CD4-positive, alpha-beta memory T cell (primary cell): Measurements from ENCODE around the gene BCL6. TPM values are rescaled to one million over a fixed set of nuclear protein-coding genes. Genes with fewer than 3 reads are reported as not detected.

ENCODE experiments used
- CTCF ChIA-PET: fragments of 350-600 bp; sonication (Branson Sonifier 250); formaldehyde crosslinking; loops from one replicate; lab custom pipeline; 2021; ENCODE audit warnings: inconsistent platforms; ENCODE audit not compliant: partially characterized antibody; lab: Charles Lee
- POLR2A ChIA-PET: fragments of 350-600 bp; sonication (Branson Sonifier 250); formaldehyde crosslinking; loops from one replicate; lab custom pipeline; 2021; ENCODE audit not compliant: partially characterized antibody; lab: Charles Lee
- DNase-seq, 5 donors: peaks; one replicate each; pipeline versions ENCODE4 v3.0.0 to v3.0.0-alpha.2; 2020 to 2022; ENCODE audit warnings: mixed read lengths in 1 of 5
- H3K27ac ChIP-seq: one replicate; pipeline ENCODE4 v1.7.0; 2013; ENCODE audit warnings: low read depth, low read length
- H3K27me3 ChIP-seq: 2 replicates; pipeline ENCODE4 v1.7.0; 2013; ENCODE audit warnings: mild to moderate bottlenecking, low read length, moderate library complexity; ENCODE audit not compliant: insufficient read depth
- H3K36me3 ChIP-seq: 2 replicates; pipeline ENCODE4 v1.7.0; 2013; ENCODE audit warnings: mild to moderate bottlenecking, low read length, moderate library complexity; ENCODE audit not compliant: insufficient read depth
- H3K4me1 ChIP-seq: 2 replicates; pipeline ENCODE4 v1.7.0; 2013; ENCODE audit warnings: mild to moderate bottlenecking, low read length, moderate library complexity; ENCODE audit not compliant: insufficient read depth
- H3K4me3 ChIP-seq, 2 donors: one replicate each; pipeline ENCODE4 v1.7.0; 2013; ENCODE audit warnings: low read length in 2 of 2, mild to moderate bottlenecking in 1 of 2
- H3K9me3 ChIP-seq, 2 donors: one replicate each; pipeline ENCODE4 v1.7.0; 2013; ENCODE audit warnings: low read length in 2 of 2, control low read depth in 1 of 2; ENCODE audit not compliant: control insufficient read depth in 1 of 2
- H3K27ac Mint-ChIP-seq, 7 donors: one replicate each; pipeline ENCODE4 v1.8.0; 2020 to 2021; ENCODE audit warnings: mixed read lengths in 7 of 7, mild to moderate bottlenecking in 6 of 7, inconsistent platforms in 3 of 7, moderate library complexity in 3 of 7
- H3K27me3 Mint-ChIP-seq, 2 donors: one replicate each; pipeline ENCODE4 v1.8.0; 2020 to 2021; ENCODE audit warnings: mixed read lengths in 2 of 2
- H3K36me3 Mint-ChIP-seq, 2 donors: one replicate each; pipeline ENCODE4 v1.8.0; 2020 to 2021; ENCODE audit warnings: mixed read lengths in 2 of 2, inconsistent platforms in 1 of 2, mild to moderate bottlenecking in 1 of 2
- H3K4me1 Mint-ChIP-seq, 4 donors: one replicate each; pipeline ENCODE4 v1.8.0; 2020 to 2021; ENCODE audit warnings: mixed read lengths in 4 of 4, mild to moderate bottlenecking in 1 of 4
- H3K4me3 Mint-ChIP-seq, 8 donors: one replicate each; pipeline ENCODE4 v1.8.0; 2020 to 2021; ENCODE audit warnings: mixed read lengths in 8 of 8, mild to moderate bottlenecking in 7 of 8, moderate library complexity in 6 of 8, inconsistent platforms in 3 of 8
- H3K9me3 Mint-ChIP-seq, 8 donors: one replicate each; pipeline ENCODE4 v1.8.0; 2020 to 2021; ENCODE audit warnings: mixed read lengths in 8 of 8, mild to moderate bottlenecking in 5 of 8, inconsistent platforms in 3 of 8, moderate library complexity in 1 of 8
- intact Hi-C: fragments of 100-400 bp; cut with micrococcal nuclease; formaldehyde crosslinking; loops from one replicate; pipeline ENCODE4 v1.15.1; 2023
- polyA plus RNA-seq, 2 donors: library from polyadenylated mRNA; unstranded; fragments of 300-500 nt; fragmentation: Illumina TruSeq; gene quantifications; one replicate each; pipeline ENCODE4 v1.2.3, GENCODE V29; 2021
- total RNA-seq, 2 experiments: library from RNA; stranded (reverse); gene quantifications; one replicate each; pipeline ENCODE4 v1.2.3, GENCODE V29; 2021

Gene BCL6
- total and polyA plus RNA-seq, 4 experiments from 2014 or later = 1.1 to 34.8 (median 16.6) TPM

DNA sequence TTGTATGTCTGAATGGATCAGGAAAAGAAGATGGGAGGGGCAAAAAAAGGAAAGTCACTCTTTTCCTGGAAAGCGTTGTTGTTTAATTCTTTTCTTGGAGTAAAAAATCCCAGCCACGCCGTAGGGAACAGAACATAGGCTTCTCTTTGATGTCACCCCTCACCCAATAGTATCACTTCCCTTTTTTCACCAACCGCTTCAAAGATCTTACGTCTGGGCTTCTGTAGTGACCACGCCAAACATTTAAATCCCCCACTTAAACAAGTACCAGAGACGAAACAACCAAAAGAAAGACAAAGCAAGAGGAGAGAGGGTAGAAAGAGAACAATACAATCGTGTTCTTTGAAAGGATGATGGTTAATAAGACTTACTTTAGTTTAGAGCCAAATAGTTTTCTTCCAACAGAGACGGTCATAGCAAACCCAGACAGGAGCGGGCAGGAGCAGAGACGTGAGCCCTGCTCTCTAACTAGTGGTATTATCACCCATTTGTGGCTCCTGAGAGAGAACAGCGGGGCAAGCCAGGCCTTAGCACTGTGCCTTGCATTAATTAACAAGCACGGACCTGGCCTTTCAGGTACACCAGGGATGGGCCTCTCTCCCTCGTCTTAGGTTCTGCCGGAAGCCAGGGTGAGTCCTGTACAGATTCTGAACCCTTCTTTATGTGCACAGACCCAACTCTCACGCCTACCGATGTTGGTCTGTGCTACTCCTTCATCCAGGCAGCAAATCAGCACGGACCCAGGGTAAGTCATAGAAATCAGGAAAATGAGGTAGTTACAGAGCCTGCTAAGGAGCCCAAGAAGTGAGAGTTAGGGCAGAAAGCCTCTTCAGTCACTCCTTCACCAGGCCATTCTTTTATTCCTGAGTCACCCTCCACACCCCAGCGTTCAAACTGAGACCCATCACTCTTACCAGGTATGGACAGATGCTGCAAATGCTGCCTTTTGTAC, 28.2 kb upstream of the BCL6 start:
- no peaks in the 10 kb centered on the region for H3K36me3 Mint-ChIP-seq
- no peak overlapping the region for H3K27ac Mint-ChIP-seq
- H3K27ac ChIP-seq = no peak overlapping the region
- no peaks in the 10 kb centered on the region for H3K9me3 Mint-ChIP-seq
- no peak overlapping the region for H3K4me3 ChIP-seq
- peaks cover 43% of the 10 kb centered on the region for H3K4me1 ChIP-seq
- DNase-seq = no peak
- POLR2A ChIA-PET = no interaction called here
- no peaks in the 10 kb centered on the region for H3K36me3 ChIP-seq
- H3K4me1 Mint-ChIP-seq = peaks cover 39 to 52% (median 44%) of the 10 kb centered on the region in 4 donors
- CTCF ChIA-PET = no interaction called here
- no peaks in the 10 kb centered on the region for H3K27me3 Mint-ChIP-seq
- no peaks in the 10 kb centered on the region for H3K9me3 ChIP-seq
- H3K27me3 ChIP-seq = no peaks in the 10 kb centered on the region
- H3K4me3 Mint-ChIP-seq = no peak overlapping the region
- intact Hi-C loops = no loop called here

DNA sequence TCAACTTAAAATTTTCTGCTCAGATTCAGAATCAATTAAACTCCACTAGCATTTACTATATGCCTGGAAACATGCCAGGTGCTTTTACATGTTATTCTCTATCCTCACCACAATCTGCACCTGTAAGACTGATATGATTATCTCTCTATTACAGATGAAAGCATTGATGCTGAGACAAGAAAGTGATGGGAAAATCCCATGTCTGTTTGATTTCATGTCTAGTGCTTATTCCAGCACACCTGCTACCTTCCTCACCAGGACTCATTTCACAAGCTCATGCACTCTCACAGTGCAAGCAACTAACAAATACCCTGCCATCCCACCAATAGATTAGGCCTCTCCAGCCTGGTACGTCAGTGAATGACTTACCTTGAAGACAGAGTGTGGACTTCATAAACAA, 25.0 kb upstream of the BCL6 start:
- peak overlapping the region; percentile 17 for H3K27ac ChIP-seq
- intact Hi-C loops = no loop called here

GRCh38 chr3:187769771-187770170, 24.5 kb upstream of the BCL6 start:
- H3K4me1 ChIP-seq = peaks cover 26% of the 10 kb centered on the region
- Mint-ChIP-seq H3K36me3 (no peaks in the 10 kb centered on the region), H3K4me3 (peak overlapping the region in 4 of 8 donors; percentile 10 to 45 (median 20)), H3K27ac (peak overlapping the region; percentile 63 to 84 (median 76)), H3K27me3 (no peaks in the 10 kb centered on the region), H3K4me1 (peaks cover 25 to 37% (median 32%) of the 10 kb centered on the region in 4 donors), H3K9me3 (no peaks in the 10 kb centered on the region)
- no peak overlapping the region for H3K4me3 ChIP-seq
- no peaks in the 10 kb centered on the region for H3K9me3 ChIP-seq
- POLR2A ChIA-PET = no interaction called here
- H3K27ac ChIP-seq = no peak overlapping the region
- H3K27me3 ChIP-seq = no peaks in the 10 kb centered on the region
- intact Hi-C loops = no loop called here
- CTCF ChIA-PET = interaction anchor here (0.7 to 1.3 kb wide), 6 partner anchors 10 to 29 kb away, joined by 3 to 5 read pairs (median 4); partner anchors contain the start of gene BCL6
- DNase-seq = no peak
- H3K36me3 ChIP-seq = no peaks in the 10 kb centered on the region

More for the DNA sequence above, 25.0 kb upstream of the BCL6 start:
- POLR2A ChIA-PET = no interaction called here
- Mint-ChIP-seq H3K27ac (peak overlapping the region; percentile 63 to 84 (median 76)), H3K27me3 (no peaks in the 10 kb centered on the region), H3K9me3 (no peaks in the 10 kb centered on the region), H3K4me1 (peaks cover 25 to 37% (median 32%) of the 10 kb centered on the region in 4 donors), H3K36me3 (no peaks in the 10 kb centered on the region), H3K4me3 (peak overlapping the region in 5 of 8 donors; percentile 2 to 45 (median 13))
- CTCF ChIA-PET = interaction anchor here (0.9 to 1.3 kb wide), 5 partner anchors 9 to 29 kb away, joined by 3 to 4 read pairs (median 3); no protein-coding TSS in a partner anchor
- H3K36me3 ChIP-seq = no peaks in the 10 kb centered on the region
- H3K27me3 ChIP-seq = no peaks in the 10 kb centered on the region
- peaks cover 26% of the 10 kb centered on the region for H3K4me1 ChIP-seq
- DNase-seq = peak; percentile 44 to 75 (median 58)
- H3K4me3 ChIP-seq = no peak overlapping the region
- H3K9me3 ChIP-seq = no peaks in the 10 kb centered on the region

GRCh38 chr3:187767266-187768012, 22.2 kb upstream of the BCL6 start:
- peak overlapping the region in 2 of 7 donors; percentile 21 to 42 for H3K27ac Mint-ChIP-seq
- CTCF ChIA-PET = no interaction called here

GRCh38 chr3:187765342-187765741, 20.1 kb upstream of the BCL6 start:
- Histone ChIP-seq H3K36me3 (no peaks in the 10 kb centered on the region), H3K4me1 (peaks cover 14% of the 10 kb centered on the region), H3K4me3 (no peak overlapping the region), H3K27me3 (no peaks in the 10 kb centered on the region), H3K9me3 (no peaks in the 10 kb centered on the region), H3K27ac (no peak overlapping the region)
- DNase-seq = no peak
- Mint-ChIP-seq H3K27ac (no peak overlapping the region), H3K4me1 (peaks cover 18 to 22% (median 21%) of the 10 kb centered on the region in 4 donors), H3K36me3 (no peaks in the 10 kb centered on the region), H3K9me3 (peaks cover 0 to 3% (median 0%) of the 10 kb centered on the region in 8 donors), H3K4me3 (no peak overlapping the region), H3K27me3 (no peaks in the 10 kb centered on the region)
- CTCF ChIA-PET = no interaction called here
- POLR2A ChIA-PET = no interaction called here
- intact Hi-C loops = no loop called here

More at GRCh38 chr3:187767266-187768012, 22.2 kb upstream of the BCL6 start:
- Mint-ChIP-seq H3K36me3 (no peaks in the 10 kb centered on the region), H3K4me1 (peaks cover 20 to 27% (median 24%) of the 10 kb centered on the region in 4 donors), H3K27me3 (no peaks in the 10 kb centered on the region), H3K4me3 (peak overlapping the region in 1 of 8 donors; percentile 4), H3K9me3 (no peaks in the 10 kb centered on the region)
- no peaks in the 10 kb centered on the region for H3K27me3 ChIP-seq
- peaks cover 20% of the 10 kb centered on the region for H3K4me1 ChIP-seq
- intact Hi-C loops = no loop called here
- no peaks in the 10 kb centered on the region for H3K9me3 ChIP-seq
- H3K27ac ChIP-seq = no peak overlapping the region
- DNase-seq = no peak
- no peak overlapping the region for H3K4me3 ChIP-seq
- POLR2A ChIA-PET = no interaction called here
- H3K36me3 ChIP-seq = no peaks in the 10 kb centered on the region

- no peaks in the 10 kb centered on the region for H3K36me3 ChIP-seq
- no peak for DNase-seq
- peaks cover 0 to 3% (median 0%) of the 10 kb centered on the region in 8 donors for H3K9me3 Mint-ChIP-seq
- no peak overlapping the region for H3K4me3 Mint-ChIP-seq
- H3K27me3 Mint-ChIP-seq = no peaks in the 10 kb centered on the region
- intact Hi-C loops = no loop called here
- peaks cover 1% of the 10 kb centered on the region for H3K4me1 ChIP-seq
- no peak overlapping the region for H3K4me3 ChIP-seq
- CTCF ChIA-PET = interaction anchor here (1.1 to 1.4 kb wide), 3 partner anchors 14 to 25 kb away, joined by 3 read pairs; no protein-coding TSS in a partner anchor
- H3K4me1 Mint-ChIP-seq = peaks cover 6 to 9% (median 8%) of the 10 kb centered on the region in 4 donors
- H3K9me3 ChIP-seq = no peaks in the 10 kb centered on the region
- H3K27ac ChIP-seq = no peak overlapping the region
- H3K27ac Mint-ChIP-seq = no peak overlapping the region
- no peaks in the 10 kb centered on the region for H3K36me3 Mint-ChIP-seq
- no peaks in the 10 kb centered on the region for H3K27me3 ChIP-seq
- POLR2A ChIA-PET = no interaction called here
Measured at GRCh38 chr3:187763850-187764648, 18.8 kb upstream of the BCL6 start.
